Left colon (tissue), 2 donors: ENCODE measurements around the gene TEF. TPM values are rescaled to one million over a fixed set of nuclear protein-coding genes. Genes with fewer than 3 reads are reported as not detected.

Experiments
- ATAC-seq: fragments of 200-7000 bp; cut with Tn5 transposase; one replicate; pipeline ENCODE4 v1.9.1; 2020; ENCODE audit warnings: mild to moderate bottlenecking, moderate library complexity
- DNase-seq, 2 donors: peaks; one replicate each; pipeline ENCODE4 v3.0.0-alpha.2; 2020
- intact Hi-C, 2 donors: fragments of 100-400 bp; cut with DNase I in 1 of 2; cut with micrococcal nuclease in 1 of 2; formaldehyde crosslinking; loops; one replicate each; pipeline versions ENCODE4 v1.11.2 to v1.14.0; 2022; cut with DNase I, micrococcal nuclease
- total RNA-seq, 2 donors: library from RNA; stranded (reverse); fragmentation: NEBNext Ultra II Directional; extraction: Animal tissue kit (Norgen Biotek cat#: 25700); gene quantifications; one replicate each; pipeline ENCODE4 v1.2.1, GENCODE V29; 2021
- donor health status: DM: no; HTN: no; CAD: no.
- donor health status: DM: yes; HTN: yes; CAD: no.

TEF gene
- total RNA-seq, 2 donors from 2014 or later: 19.6 to 30.9 TPM

DNA sequence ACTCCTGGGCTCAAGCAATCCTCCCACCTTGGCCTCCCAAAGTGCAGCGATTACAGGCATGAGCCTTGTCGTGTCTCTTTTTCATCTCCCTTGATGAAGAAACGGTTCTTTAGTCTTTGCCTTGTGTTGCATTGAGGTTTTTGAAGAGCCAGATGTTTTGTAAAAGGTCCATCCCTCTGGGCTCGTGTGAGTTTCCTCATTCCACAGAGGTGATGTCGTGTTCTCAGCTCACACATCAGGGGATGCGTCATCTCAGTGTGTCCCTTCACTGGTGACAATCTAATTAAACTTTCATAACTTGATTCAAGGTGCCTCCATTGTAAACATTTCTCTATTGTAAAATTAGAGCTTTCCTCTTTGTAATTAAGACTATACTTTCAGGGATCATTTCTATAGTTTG lies 29.7 kb upstream of the TEF start:
- no peak for DNase-seq
- ATAC-seq: peak; percentile 21
- intact Hi-C loops: loop anchor here in 1 of 2 donors (10.0 kb wide), 1 partner anchor 417 kb away; no protein-coding TSS in a partner anchor

DNA sequence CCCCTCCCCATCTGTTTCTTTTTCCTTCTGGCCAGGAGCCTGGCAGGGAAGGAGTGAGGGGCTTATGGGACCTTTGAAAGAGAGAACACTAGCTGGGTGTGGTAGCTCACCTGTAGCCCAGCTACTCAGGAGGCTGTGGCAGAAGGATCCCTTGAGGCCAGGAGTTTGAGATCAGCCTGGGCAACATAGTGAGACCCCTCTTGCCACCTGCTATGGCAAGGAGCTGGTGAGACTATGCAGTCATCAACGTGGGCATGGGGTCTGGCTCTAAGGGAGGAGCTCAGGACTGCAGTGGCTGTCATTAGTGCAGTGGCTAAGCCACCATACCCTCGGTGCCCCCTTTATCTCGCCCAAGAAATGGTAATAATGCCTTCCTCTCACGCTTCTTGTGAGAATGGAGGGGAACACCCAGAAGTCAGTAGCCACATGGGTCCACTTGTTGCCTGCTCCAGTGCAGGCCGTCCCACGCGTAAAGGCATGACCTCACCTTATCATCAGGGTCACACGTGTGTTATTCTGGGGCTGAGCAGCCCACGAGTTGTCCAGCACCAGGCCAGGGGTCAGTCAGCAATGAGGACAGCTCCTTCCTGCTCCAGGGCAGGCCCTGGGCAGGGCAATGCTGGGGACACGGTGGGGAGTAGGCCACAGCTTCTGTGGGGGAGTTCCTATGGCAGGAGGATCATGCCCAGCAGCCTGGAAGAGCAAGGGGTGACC lies 27.7 kb upstream of the TEF start:
- ATAC-seq: no peak
- DNase-seq: no peak
- intact Hi-C loops: loop anchor here in 1 of 2 donors (10.0 kb wide), 1 partner anchor 419 kb away; no protein-coding TSS in a partner anchor

DNA sequence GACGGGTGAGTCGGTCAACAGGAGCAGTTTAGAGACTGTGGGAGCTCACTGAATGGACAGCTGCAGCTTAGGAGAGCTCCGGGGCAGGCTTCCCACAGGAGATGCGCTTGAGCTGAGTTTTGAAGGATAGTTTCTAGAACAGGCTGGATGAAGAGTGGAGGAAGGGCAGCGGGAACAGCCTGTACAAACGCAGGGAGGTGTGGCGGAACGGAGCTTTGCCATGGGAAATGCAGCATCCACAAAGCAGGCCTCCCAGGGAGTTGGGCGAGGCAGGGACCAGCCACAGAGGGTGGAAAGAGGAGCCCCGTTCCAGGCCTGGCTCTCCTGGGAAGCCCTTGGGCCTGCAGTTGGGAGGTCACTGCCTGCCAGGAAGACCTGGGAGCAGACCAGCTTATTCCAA lies 26.8 kb upstream of the TEF start:
- ATAC-seq: no peak
- intact Hi-C loops: loop anchor here in 1 of 2 donors (10.0 kb wide), 1 partner anchor 420 kb away; no protein-coding TSS in a partner anchor
- DNase-seq: no peak

DNA sequence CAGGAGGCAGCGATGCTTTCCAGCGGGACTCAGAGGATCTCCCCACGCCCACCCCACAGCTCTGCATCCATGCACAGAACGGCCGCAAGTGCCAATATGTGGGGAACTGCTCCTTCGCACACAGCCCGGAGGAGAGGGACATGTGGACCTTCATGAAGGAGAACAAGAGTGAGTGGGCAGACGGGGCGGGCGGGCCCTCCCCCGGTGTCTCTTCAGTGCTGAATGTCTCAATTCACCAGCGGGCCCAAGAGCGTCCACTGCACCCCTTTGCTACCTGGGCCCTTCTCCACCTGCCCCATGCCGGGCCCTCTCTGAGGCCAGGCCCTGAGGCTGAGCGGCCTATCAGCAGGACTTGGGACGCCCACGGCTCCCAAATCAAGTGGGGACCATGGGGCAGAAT lies 25.8 kb upstream of the TEF start:
- intact Hi-C loops: loop anchor here in 1 of 2 donors (10.0 kb wide), 1 partner anchor 421 kb away; no protein-coding TSS in a partner anchor
- ATAC-seq (no peak), DNase-seq (no peak)

DNA sequence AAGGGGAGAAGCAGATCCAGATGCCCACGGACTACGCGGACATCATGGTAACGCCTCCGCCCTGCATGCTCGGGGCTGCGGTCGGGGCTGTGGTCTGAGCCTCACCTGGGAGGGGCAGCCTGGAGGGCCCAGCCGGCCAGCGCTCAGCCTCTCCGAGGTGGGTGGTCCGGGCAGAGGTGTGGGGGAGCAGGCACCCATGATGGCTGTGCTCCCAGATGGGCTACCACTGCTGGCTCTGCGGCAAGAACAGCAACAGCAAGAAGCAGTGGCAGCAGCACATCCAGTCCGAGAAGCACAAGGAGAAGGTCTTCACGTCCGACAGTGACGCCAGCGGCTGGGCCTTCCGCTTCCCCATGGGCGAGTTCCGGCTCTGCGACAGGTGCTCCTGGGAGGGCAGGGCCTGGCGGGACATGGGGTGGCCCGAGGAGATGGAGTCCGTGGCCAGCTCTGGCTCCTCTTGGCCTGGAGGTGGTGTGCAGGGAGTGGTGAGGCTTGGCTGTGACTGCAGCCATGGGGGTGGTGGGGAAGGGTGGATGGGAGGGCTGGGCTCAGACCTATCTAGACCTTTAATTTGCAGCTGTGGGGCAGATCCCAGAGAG lies 25.2 kb upstream of the TEF start:
- no peak for ATAC-seq
- no peak for DNase-seq
- intact Hi-C loops: loop anchor here in 1 of 2 donors (10.0 kb wide), 1 partner anchor 422 kb away; no protein-coding TSS in a partner anchor

DNA sequence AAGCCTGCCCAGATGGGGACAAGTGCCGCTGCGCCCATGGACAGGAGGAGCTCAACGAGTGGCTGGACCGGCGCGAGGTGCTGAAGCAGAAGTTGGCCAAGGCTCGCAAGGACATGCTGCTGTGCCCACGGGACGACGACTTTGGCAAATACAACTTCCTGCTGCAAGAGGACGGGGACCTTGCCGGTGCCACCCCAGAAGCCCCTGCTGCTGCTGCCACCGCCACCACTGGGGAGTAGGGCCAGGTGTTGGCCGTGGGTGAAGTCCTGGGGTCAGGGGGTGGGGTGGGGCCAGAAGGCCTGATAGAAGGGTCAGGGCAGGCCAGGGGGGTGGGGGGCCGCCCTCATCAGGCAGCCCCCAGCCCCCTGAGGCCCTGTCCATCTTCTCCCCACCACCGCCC lies 24.6 kb upstream of the TEF start:
- intact Hi-C loops: loop anchor here in 1 of 2 donors (10.0 kb wide), 1 partner anchor 422 kb away; no protein-coding TSS in a partner anchor
- ATAC-seq (no peak), DNase-seq (no peak)

DNA sequence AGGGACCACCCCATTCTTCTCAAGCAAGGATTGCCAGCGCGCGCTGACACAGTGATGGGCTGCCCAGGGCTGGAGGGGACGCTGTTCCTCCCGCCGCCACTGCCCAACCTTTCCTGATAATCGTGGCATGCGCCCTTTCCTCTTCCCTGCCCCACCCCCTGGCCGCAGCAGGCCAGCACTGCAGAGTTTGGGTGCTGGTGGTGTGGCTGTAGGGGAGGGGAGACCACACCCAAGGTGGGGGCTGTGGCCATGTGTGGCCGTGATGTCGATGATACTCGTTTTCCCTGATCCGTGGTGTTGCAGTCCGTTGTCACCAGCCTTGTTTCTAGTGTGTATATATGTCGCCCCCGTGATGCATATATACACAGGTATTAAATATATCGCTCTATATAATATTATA lies 22.8 kb upstream of the TEF start:
- intact Hi-C loops: loop anchor here in 1 of 2 donors (10.0 kb wide), 1 partner anchor 424 kb away; no protein-coding TSS in a partner anchor
- ATAC-seq: no peak

DNA sequence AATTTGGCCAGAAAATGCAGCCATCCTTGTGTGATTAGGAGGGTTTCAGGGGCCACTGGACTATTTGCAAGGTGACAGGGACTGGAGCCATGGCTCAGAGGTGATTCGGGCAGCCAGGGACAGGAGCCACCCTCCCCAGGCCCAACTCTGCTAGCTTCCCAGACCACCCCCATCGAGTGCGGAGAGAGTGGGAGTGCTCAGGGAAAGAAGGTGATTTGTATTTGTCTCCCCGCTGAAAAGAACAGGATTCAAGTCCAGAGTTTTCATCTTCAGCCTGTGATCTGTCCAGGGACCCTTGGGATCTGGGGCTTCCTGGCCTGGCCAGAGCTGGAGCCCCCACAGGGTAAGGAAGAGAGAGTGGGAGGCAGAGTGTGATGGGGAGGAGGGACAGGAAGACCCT lies 22.4 kb upstream of the TEF start:
- ATAC-seq (no peak), DNase-seq (no peak)
- intact Hi-C loops: loop anchor here in 1 of 2 donors (10.0 kb wide), 1 partner anchor 425 kb away; no protein-coding TSS in a partner anchor

More for the DNA sequence above, 22.8 kb upstream of the TEF start:
- DNase-seq: no peak

DNA sequence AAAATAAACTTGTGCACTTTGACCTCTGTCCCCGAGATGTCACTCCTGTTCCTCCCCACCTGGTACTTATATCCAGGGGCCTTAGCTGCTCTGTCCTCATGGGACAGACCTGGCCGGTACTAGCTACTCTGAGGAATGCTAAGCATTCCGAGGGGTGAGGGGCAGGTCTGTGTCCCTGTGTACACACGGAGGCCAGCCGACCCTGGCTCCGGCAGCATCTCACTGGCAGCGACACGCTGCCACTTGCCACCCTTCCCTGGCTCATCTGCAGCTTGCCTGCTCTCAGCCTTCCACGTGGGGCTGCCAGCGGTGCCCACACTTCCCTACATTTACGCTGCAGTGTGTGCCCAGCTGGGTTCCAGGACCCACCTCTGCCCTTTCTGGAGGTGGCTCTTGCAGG lies 21.6 kb upstream of the TEF start:
- DNase-seq: no peak
- intact Hi-C loops: no loop called here
- ATAC-seq: no peak

DNA sequence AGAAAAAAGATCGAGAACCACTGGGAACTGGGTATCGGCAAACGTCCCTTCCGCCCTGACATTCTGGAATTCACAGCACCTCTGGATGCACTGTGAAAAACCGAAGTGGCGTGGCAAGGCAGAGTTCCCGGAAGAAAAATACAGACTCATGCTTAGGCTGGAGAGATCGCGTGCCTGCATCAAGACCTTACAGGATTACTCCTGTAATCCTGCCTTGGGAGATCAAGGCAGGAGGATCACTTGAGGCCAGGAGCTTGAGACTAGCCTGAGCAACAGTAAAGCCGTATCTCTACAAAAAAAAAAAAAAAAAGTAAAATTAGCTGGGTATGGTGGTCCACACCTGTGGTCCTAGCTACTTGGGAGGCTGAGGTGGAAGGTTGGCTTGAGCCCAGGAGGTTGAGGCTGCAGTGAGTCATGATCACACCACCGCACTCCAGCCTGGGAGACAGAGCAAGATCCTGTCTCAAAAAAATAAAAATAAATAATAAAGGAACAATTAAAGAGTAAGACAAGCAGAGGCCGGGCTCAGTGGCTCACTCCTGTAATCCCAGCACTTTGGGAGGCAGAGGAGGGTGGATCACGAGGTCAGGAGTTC lies 19.9 kb upstream of the TEF start:
- no peak for ATAC-seq
- intact Hi-C loops: no loop called here

DNA sequence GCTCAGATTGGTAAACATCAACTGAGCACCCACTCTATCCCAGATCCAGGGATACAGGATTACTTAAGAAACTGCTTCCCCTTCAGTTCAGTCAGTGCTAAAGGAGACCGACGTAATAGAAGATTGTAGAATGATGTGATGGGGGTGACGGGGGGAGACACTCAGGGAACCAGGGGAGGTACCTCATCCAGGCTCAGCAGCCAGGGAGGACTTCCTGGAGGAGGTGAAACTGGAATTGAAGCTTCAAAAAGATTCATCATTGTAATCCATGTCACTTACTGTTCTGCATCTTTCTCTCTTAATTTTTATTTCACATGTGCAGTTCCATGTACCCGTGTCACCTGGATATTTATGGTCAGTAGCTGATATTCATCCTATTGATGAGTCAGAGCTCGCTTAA lies 19.1 kb upstream of the TEF start:
- DNase-seq (no peak), ATAC-seq (no peak)
- intact Hi-C loops: no loop called here

More for the DNA sequence above, 19.9 kb upstream of the TEF start:
- DNase-seq: no peak

DNA sequence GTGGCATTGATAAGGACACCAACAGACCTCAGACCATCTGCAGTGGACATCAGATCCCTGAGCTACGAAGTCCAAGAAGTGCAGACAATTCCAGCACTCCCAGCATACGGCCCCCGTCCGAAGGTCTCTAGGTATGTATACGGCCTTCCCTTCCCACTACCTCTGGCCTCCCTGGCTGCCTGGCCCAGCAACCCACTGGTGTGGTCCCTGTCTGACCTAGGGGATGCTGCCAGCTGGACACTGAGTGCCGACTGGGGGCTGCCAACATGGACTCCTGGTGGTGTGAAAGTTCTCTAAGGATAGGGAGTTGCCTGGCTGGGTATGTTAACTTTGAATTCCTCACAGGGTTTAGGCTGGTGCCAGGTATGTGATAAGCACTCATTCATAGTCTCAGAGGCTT lies 17.5 kb upstream of the TEF start:
- DNase-seq: no peak
- intact Hi-C loops: no loop called here
- ATAC-seq: no peak

DNA sequence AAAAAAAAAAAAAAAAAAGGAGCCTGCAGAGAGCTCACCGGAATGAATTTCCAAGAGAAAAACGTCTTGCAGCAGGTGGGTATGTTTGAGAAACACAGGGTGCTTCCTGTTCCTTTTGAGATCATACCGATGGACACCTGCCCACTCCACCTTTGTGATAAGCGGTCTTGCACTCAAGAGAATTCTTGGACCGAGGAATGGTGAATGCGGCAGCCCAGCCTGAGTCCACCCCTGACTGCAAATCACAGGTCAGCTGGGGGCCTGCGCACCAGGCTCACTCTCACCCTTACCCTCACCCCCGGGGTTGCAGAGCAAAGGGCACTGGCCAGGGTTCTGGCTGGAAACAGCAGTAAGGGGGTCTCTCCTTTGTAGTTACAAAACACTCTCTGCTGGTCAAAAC lies 16.8 kb upstream of the TEF start:
- DNase-seq: no peak
- ATAC-seq: no peak
- intact Hi-C loops: no loop called here

DNA sequence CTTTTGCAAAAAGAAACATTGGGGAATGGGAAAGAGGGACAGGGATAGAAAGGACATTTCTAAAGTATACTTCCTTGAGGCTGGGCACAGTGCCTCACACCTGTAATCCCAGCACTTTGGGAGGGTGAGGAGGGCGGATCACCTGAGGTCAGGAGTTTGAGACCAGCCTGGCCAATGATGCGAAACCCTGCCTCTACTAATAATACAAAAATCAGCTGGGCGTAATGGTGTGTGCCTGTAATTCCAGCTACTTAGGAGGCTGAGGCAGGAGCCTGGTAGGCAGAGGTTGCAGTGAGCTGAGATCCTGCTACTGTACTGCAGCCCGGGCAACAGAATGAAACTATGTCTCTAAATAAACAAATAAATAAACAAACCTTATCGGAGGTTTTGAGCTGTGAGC lies 16.3 kb upstream of the TEF start:
- intact Hi-C loops: no loop called here
- DNase-seq (no peak), ATAC-seq (no peak)

DNA sequence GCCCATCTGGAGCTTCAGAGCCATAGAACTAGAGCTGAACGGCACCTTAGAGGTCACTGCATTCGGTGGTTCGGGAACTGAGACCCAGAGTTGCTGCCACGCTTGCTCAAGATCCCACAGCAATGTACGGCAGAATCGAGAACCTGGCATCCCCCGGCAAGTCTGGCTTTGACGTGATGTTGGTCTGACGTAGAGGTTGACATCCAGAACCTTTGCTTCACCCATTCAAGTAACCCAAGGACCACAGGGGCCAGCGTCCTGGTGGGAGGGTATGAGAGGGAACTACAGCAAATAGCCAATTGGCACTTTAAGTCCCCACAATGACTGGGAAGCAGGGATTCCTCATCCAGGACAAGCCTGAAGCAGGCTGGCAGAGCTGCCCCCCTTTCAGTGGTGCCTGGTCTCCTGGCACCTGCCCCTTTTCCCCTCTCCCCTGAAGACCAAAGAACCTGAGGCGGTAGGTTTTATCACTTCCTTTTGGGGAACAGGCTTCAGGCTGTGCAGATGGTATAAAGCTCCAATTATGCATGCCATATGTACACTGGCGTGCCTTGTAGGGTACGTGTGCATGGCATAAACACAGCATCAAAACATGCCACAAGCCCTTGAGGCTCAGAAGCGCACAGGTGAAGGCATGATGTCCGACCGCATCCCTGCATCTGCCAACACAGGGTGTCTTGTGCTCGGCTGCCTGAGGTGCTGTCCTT lies 15.3 kb upstream of the TEF start:
- ATAC-seq (no peak), DNase-seq (no peak)
- intact Hi-C loops: no loop called here

DNA sequence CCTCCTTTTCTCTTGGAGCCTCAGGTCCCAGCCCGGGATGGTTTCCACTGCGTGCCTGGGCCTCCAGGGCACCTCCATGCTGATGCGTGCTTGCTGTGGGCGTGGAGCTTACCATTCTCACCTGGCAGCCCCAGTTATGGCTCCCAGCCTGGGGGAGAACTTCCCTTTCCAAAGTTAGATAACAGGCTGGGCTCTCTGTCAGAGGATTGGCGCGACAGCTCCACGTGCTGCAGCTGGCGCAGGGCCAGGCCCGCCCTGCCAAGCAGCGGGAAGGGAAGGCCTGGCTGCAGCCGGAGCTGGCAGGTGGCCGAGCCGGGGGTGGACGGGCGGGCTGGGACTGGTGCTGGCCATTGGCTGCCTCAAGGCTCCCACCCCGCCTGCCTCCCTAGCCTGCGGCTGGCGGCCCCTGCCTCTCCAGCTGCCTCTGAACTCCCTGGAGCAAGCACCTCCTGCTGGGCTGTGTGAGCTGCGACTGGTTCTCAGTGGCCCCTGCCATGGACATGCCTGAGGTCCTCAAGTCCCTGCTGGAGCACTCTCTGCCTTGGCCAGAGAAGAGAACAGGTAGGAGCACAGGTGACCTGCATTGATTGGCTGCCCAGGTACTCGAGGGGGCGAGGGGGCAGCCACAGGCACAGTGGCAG lies 14.6 kb upstream of the TEF start:
- DNase-seq: peak; percentile 95 to 97
- intact Hi-C loops: no loop called here
- ATAC-seq: peak; percentile 92

DNA sequence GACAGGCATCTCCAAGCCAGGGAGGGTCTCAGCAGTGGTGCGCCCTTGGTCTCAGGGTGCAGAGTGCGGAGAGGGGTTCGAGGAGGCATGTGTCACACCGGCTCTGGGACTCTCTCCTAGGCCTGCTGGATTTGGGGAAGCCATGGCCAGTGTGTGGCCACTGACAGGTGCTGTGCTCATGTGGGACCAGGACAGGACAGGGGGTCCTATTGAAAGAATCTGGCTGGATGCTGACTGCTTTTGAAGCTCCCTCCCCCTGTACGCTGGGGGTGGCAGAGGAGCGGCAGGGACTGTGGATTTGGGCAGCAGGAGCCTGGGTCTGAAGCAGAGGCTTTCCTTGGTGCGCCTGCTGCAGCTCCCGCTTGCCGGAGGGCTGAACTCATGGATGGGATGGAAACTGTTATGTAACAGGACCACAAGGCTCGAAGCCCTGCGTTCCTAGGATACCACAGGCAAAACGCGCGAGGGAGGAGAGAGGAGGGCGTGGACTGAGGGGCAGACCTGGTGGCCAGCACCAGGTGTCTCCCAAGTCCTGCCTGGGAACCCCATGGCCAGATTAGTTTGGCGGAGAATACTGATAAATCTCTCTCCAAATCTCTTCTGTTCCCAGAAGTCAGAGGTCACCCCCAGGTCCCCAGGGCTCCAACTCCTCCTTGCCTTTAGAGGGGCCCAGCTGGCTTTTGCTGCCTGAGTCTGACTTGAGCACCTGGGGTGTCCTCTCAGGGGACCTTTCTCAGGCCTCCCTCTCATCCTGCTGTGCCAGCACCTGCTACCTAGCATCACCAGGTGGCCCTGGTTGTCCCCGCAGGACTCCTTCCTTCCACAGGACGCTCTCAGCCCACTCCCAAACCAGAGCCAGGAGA lies 13.8 kb upstream of the TEF start:
- no peak for ATAC-seq
- intact Hi-C loops: no loop called here

More for the DNA sequence above, 13.8 kb upstream of the TEF start:
- peak in 1 of 2 donors; percentile 36 for DNase-seq
